Measurements from ENCODE around the gene RAB3GAP1. TPM values are rescaled to one million over a fixed set of nuclear protein-coding genes. Genes with fewer than 3 reads are reported as not detected.

Gene RAB3GAP1
- total RNA-seq, 1 experiment from 2014 or later = 32.0 TPM

GRCh38 chr2:135149251-135149650, 97.2 kb downstream of the RAB3GAP1 start:
- H2BK12ac ChIP-seq (ENCODE audit: insufficient read length, low read depth, low read length) = no peak overlapping the region
- no CpG with 5 or more reads among the region's 1 CpG for WGBS (ENCODE audit: extremely low coverage, insufficient read length, low lambda C conversion rate)
- H2BK15ac ChIP-seq (ENCODE audit: low read depth, low read length) = no peak overlapping the region
- no peaks in the 10 kb centered on the region for H3K4me1 ChIP-seq (ENCODE audit: insufficient read depth, low read length)
- no peaks in the 10 kb centered on the region for H3K9me3 ChIP-seq (ENCODE audit: control insufficient read depth, low read depth, low read length)
- no peak overlapping the region for H2BK120ac ChIP-seq (ENCODE audit: low read depth, low read length, poor library complexity, severe bottlenecking)
- no peak overlapping the region for H3K4ac ChIP-seq (ENCODE audit: low read depth, low read length)
- no peak overlapping the region for H3K56ac ChIP-seq (ENCODE audit: insufficient read length, low read depth, low read length)
- Mint-ChIP-seq H3K4me1 (peaks cover 0 to 2% of the 10 kb centered on the region in 2 experiments; a peak in 2 of 4 replicates), H3K27me3 (ENCODE audit: low read depth) (no peaks in the 10 kb centered on the region), H3K27ac (no peak overlapping the region), H3K4me3 (no peak overlapping the region), H3K9me3 (no peaks in the 10 kb centered on the region; a peak in 1 of 5 replicates), H3K36me3 (ENCODE audit: insufficient read depth in 1 of 3, low read depth in 3 of 3) (peaks cover 6 to 31% (median 13%) of the 10 kb centered on the region in 3 experiments; a peak in 6 of 7 replicates)
- H3K23ac ChIP-seq (ENCODE audit: insufficient read length, low read depth, low read length) = no peak overlapping the region
- H3K14ac ChIP-seq (ENCODE audit: insufficient read depth, low read length) = no peak overlapping the region
- no peak overlapping the region for H3K9ac ChIP-seq (ENCODE audit: extremely low read depth, insufficient read length, low read length)
- H3K18ac ChIP-seq (ENCODE audit: insufficient read length, low read depth, low read length) = no peak overlapping the region
- TF ChIP-seq CTCF (conservative IDR thresholded peaks at IDR 0.05) = no peak
- no peak overlapping the region for H2BK20ac ChIP-seq (ENCODE audit: low read depth, low read length, poor library complexity, severe bottlenecking)
- no peak overlapping the region for H4K8ac ChIP-seq (replicated peaks; ENCODE audit: insufficient read length, low read depth, low read length)
- no peaks in the 10 kb centered on the region for H4K20me1 ChIP-seq (ENCODE audit: control insufficient read depth, insufficient read depth, insufficient read length)
- no peak overlapping the region for H4K91ac ChIP-seq (ENCODE audit: insufficient read length, low read depth, low read length)
- no peak overlapping the region for H3K4me2 ChIP-seq (ENCODE audit: insufficient read depth, insufficient read length, low read length)
- DNase-seq = no peak
- no peak overlapping the region for H4K5ac ChIP-seq (ENCODE audit: insufficient read length, low read depth, low read length)
- no peaks in the 10 kb centered on the region for H3K27me3 ChIP-seq (ENCODE audit: insufficient read depth, low read length)
- no peak overlapping the region for H2BK5ac ChIP-seq (ENCODE audit: insufficient read length, low read length)
- H2AK5ac ChIP-seq (ENCODE audit: insufficient read length, low read length) = no peak overlapping the region
- no peak overlapping the region for H3T11ph ChIP-seq (ENCODE audit: low read length)
- no peaks in the 10 kb centered on the region for H3K79me2 ChIP-seq (ENCODE audit: insufficient read depth, low read length)
- no peaks in the 10 kb centered on the region for H3K79me1 ChIP-seq (ENCODE audit: insufficient read depth, low read depth, low read length, poor library complexity, severe bottlenecking)
- H2AFZ ChIP-seq (ENCODE audit: low read length) = no peak overlapping the region
- no peak overlapping the region for H3K27ac ChIP-seq (ENCODE audit: insufficient read length, low read depth, low read length)
- H3K23me2 ChIP-seq (ENCODE audit: insufficient read length, low read depth, low read length, poor library complexity, severe bottlenecking) = no peaks in the 10 kb centered on the region

Data from H9 (cell line).